GM18499 (cell line): ENCODE measurements around the gene NOS2.
"Not testable (repeated sequence)": the region's sequence is repeated elsewhere in the genome, so short reads cannot be mapped to it uniquely, and the experiment has no call there.

Experiments used
- ATAC-seq: cut with Tn5 transposase; IDR thresholded peaks from one replicate; pipeline ENCODE4 v1.9.1; 2021; ENCODE audit warnings: moderate number of reproducible peaks; ENCODE audit not compliant: insufficient read depth, unreplicated experiment

NOS2 gene

GRCh38 chr17:27759528-27759927, 40.8 kb downstream of the NOS2 start:
- ATAC-seq = no peak

DNA sequence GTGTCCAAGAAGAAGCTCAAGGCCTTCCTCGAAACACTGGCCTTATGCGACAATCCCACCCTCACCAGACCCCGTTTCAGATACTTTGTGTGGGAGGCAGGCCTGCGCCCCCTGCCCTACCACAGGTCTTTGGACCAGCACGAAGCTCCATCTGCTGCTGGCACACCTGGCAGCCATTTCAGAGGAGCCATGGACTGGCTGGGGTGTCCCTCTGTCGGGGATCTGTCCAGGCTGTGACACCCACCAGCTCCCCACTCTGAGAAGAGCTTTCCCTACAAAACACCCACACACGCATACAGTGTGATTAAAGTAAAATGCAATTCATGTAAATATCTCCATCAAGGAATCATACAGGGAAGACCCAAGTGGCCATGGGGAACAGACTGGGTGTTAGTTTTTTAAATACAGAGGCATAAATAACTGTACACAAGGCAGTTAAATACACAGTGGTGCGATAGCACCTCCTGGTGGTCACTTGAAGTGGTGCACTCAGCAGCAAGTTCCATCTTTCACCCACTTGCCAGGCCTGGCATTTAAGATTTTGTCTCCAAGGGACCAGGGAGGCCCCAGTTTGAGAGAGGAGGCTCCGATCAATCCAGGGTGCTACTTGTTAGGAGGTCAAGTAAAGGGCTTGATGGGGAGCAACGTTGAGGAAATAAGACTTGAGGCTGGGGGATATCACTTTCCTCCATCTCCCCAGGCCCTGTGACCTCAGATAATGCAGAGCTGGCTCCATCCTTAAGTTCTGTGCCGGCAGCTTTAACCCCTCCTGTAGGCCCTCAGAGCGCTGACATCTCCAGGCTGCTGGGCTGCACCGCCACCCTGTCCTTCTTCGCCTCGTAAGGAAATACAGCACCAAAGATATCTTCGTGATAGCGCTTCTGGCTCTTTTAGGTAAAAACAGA, 43.6 kb downstream of the NOS2 start:
- ATAC-seq = no peak

DNA sequence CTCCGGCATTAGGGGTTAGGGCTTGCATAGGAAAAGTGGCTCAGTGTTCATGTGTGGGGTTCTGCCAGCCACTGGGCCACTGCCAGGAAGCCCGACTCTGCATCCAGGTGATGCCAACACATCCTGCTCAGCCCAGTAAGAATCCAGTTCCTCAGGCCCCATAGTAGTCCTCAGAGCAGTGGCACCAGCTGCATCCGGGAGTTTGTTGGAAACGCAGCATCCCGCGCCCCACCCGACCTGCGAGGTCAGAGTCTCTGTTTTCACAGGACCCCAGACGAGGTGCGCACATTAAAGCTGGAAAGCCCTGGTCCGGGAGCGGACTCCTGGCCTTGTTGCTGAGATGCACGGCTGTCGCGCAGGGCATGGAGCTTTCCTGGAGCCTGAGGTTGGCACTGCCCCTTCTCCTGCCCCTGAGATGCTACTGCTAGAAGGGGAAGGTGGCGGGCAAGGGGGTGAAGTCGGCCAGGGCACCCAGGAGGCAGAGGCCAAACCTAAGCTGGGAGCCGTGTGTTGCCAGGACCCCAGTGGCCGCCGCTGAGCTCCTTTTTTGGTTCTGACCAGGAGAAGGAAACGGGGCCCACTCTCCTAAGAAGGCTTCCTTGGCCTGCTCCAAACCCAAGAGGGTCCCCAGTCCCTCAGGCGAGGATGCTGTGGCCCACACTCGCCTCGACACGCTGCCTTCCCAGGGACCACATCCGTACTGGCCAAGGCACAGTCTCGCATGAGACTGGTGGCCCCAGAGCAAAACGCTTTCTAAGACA, 44.4 kb downstream of the NOS2 start:
- no peak for ATAC-seq

- no peak for ATAC-seq
Observed at GRCh38 chr17:27754549-27754948, 45.8 kb downstream of the NOS2 start.

GRCh38 chr17:27753726-27754125, 46.6 kb downstream of the NOS2 start:
- not testable (repeated sequence) for ATAC-seq

DNA sequence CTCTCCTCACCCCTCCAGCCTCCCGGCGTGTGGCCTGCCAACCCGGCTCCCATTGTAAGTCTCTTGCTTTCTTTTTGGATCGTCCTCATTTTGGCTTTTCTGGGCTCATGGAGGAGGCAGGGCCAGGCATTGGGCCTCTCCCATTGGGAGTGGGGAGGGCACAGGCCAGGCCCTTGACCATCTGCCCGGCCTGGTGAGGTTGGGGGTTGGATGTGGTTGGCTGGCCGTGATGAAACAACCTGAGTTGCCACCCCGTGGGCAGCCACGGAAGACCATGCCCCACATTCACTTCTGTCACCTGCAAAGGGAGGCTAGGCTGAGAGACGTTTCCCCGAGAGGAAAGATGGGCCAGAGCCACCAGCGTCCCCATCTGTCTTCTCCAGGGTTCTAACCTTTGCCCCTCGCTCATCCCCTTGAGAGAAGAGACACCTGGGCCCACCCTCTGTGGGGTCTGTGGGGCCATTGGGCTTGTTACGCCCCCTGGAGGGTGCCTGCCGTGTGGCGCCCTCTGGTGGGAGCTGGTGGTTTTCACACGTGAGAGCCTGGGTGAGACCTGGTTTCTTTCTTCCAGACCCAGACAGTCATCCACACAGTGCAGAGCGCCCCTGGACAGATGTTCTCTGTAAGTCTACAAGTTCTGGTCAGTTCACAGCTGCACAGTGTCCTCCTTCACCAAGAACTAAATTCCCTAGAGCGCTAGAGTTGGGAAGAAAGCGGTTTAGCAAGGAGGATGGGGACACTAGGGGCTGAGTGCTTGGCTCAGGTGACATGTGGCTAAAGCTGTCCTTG, 47.3 kb downstream of the NOS2 start:
- not testable (repeated sequence) for ATAC-seq

DNA sequence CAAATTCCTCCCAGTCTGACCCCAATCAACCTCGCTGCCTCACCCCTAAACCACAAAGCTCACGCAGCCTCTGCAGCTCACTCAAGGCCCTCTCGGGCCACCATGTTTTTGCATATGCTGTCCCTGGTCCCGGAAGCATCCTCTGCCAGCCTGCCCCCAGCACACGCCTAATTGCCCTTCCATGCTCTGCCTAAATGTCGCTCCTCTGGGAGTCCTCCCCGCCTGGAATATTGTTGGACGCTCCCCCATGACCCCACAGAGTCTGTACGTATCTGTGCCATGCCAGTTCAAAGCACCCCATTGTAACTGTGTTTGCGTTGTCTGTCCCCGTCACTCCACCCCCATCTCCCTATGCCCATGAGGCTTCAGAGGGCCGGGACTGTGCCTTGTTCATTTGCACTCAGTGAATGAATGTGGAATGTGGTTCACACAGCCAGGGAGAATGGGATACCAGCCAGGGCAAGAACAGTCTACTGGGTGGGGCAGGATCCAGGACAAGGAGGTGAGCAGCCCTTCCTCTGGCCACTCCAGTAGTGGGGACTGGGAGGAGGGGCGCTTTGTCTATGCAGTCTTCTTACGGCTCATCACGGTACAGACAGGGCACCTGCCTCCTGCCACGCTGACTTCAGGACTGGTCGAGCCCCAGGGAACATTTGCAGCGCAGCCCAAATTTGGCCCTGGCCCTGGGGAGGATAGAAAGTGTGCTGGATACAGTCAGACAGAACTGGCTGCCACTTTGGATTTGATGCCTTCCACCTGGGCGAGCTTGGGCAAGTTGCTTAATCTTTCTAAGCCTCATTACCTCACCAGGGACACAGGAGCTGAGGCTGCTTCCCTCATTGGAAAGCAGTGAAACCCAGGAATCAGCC, 48.5 kb downstream of the NOS2 start:
- ATAC-seq = no peak

- no peak for ATAC-seq
Observed at GRCh38 chr17:27751166-27751565, 49.2 kb downstream of the NOS2 start.

DNA sequence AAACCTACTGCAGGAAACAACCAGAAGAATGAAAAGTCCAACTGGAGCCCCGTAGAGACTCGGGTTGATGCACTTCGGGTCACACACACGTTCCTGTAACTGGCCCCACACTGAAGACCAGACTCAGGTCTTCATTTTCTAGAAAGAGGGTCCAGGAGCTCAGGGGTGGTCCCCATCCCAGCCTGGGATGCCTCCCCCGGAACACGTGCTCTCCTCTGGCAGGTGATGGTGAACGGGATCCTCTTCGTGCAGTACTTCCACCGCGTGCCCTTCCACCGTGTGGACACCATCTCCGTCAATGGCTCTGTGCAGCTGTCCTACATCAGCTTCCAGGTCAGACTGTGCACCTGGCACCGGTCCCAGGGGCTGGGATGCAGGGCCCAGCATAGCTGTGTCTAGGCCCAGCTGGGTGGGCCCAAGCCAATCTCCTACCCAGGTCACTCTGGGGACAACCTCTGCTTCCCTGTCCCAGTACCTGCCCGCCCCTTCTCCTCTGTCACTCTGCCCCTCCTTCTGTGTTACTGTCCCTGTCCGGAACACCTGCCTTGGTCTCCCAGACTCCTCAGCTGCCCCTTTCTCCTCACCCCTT, 50.7 kb downstream of the NOS2 start:
- not testable (repeated sequence) for ATAC-seq

DNA sequence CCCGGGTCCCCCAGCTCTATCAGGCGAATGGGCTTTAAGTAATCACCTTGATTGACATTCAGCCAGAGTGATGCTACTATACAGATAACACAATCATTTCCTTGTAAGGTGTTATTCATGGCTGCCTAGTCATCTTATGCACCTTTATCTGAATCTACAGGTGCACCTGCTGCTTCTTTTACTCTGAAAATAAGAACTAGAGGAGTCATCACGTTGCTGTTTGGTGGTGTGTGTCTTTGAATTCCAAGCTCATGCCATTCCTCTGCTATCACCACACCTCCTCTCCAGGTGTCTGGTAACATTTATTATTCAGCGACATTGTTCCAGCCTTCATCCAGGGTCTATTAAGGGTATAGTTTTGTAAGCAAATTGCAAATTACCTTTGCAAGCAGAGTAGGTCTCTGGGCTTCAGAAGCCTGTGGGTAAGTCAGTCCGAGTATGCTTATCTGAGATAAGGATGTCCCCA, 51.9 kb downstream of the NOS2 start:
- no peak for ATAC-seq

DNA sequence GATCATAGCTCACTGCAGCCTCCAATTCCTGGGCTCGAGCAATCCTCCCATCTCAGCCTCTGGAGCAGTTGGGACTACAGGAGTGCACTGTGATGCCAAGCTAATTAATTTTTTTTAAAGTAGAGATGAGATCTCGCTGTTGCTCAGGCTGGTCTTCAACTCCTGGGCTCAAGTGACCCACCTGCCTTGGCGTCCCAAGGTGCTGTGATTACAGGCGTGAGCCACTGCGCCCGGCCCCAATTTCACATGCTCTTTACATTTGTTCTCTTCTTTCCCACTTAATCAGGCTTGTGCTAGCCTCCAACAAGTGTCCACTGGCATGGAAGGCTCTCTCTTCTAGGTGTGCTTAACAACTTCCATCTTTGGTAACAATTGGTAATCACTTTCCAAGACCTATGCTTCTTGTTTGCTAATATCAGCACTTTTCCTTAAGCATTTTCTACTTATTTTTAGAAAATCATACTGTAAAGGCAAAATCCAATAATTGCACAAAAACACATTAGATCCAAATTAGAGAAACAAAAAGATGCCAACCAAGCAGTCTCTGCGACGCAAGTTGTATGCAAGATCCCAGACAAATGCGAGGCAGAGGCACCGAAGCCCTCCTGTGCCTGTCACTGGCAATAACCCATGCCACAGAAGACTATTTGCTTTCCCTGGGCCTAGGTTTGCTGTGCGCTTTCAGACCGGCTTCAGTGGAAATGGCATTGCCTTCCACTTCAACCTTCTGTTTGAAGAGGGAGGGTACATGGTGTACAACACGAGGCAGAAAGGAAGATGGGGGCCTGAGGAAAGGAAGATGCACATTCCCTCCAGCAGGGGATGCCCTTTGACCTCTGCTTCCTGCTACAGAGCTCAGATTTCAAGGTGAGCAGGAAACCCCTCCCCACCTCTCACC, 52.6 kb downstream of the NOS2 start:
- no peak for ATAC-seq

DNA sequence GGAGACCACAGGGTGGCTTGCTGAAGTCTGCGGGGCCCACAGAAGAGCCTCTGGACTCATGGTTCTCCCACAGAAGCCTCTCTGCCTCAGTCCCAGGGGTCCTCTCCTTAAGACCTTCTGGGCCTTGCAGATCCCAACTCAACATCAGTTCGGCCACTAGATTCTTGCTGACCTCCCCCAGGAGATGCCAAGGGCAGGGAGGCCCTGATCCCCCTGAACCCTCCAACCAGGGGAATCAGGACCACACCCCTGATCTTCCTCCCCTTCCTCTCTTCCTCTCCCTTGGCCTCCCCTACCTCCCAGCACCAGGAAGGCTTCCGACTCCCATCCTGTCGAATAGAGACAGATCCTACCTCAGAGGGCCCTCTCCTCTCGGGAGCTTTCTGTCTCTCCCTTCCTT, 53.4 kb downstream of the NOS2 start:
- no peak for ATAC-seq

DNA sequence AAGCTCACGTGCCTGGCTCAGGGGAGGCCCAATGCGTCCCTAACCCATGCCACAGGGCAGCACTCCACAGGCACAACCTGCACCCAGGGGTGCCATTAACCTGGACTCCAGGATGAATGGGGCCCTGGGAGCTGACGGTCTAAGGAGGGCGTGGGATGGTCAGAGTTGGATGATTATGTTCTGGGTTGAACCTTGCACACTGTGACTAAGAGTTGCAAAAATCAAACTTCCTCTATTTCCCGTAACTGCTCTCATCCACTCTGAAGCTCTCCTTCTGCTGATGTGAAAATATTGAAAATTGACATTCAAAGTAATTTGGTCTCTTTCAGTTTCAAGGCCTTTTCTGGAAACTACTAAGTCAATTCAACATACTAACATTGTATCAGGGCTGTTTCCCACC, 54.0 kb downstream of the NOS2 start:
- not testable (repeated sequence) for ATAC-seq

- ATAC-seq = not testable (repeated sequence)
Observed at GRCh38 chr17:27745207-27745830, 55.0 kb downstream of the NOS2 start.

GRCh38 chr17:27743281-27743885, 56.9 kb downstream of the NOS2 start:
- ATAC-seq = no peak

DNA sequence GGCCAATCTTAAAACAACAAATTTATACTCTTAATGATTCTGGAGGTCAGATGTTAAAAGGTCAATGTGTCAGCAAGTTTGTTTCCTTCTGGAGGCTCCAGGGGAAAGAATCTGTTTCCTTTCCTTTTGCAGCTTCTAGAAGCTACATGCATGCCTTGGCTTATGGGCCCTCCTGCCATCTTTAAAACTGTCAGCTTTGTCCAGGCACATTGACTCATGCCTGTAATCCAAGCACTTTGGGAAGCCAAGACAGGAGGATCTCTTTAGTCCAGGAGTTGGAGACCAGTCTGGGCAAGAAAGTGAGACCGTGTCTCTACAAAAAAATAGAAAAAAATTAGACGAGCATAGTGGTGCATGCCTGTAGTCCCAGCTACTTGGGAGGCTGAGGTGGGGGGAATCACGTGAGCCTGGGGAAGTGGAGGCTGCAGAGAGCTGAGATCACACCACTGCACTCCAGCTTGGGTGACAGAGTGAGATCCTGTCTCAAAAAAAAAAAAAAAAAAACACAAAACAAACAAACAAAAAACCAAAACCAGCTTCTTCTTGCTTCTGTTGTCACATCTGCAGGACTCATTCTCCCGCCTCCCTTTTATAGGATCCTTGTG, 58.3 kb downstream of the NOS2 start:
- ATAC-seq = no peak

- ATAC-seq = no peak
Observed at GRCh38 chr17:27741361-27741861, 58.9 kb downstream of the NOS2 start.
